ENCODE results near the gene SORCS3. TPM values are rescaled to one million over a fixed set of nuclear protein-coding genes. Genes with fewer than 3 reads are reported as not detected.

SORCS3 gene
- total and polyA plus RNA-seq, 2 of the 13 experiments (the other 11 are each of a cell fraction or from before 2014, with no cell fraction given): 0.07 TPM; not detected in 1

DNA sequence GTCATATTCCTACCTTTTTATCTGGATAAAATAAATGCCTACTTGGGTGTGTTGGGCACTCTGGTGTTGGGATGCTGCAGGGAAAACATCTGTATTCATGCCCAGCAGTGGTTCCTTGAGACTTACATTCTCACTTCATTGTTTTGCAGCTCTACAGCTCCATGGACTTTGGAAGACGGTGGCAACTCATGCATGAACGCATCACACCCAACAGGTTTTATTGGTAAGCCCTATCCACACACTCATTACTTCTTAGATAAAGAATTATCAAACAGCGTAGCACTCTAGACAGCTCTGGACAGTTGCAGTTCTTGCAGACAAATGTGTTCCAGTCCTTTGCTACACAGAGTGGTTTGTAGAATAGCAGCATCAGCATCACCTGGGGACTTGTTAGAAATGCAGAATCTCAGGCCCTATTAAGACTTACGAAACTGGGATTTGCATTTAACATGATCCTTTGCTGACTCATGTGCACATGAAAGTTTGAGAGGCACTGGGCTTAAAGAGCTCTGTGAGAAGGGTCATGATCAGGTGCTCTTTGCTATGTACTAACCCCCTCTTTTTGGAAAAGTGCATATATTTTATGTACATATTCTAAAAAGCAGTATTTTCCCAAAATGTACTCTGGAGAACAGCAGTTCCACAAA, 401.9 kb downstream of the SORCS3 start (continued):
- no peak for TF ChIP-seq AHR (CRISPR knock-in tag; IDR thresholded peaks at IDR 0.05)

- ChIA-PET CTCF (ENCODE audit: low intra/inter-chr PET ratio, low total read pairs) (no interaction called here), POLR2A (no interaction called here)
- DNase-seq (ENCODE audit: low spot score): no peak
- H3K27me3 ChIP-seq (ENCODE audit: control insufficient read depth in 1 of 2, insufficient read depth in 2 of 2, low read length in 2 of 2): no peaks in the 10 kb centered on the region
- no peak for ATAC-seq
- H3K9ac ChIP-seq (ENCODE audit: insufficient read depth, low read depth, low read length): no peak overlapping the region
- no peak for FAIRE-seq
- 3% methylated on average over 3 of the region's 3 CpGs for WGBS (ENCODE audit: low lambda C conversion rate)
- H3K36me3 ChIP-seq (replicated peaks in 1 of 2; ENCODE audit: control insufficient read depth in 1 of 2, insufficient read depth in 2 of 2, low read length in 2 of 2): no peaks in the 10 kb centered on the region
- no TSS peak for BruUV-seq (replicated peaks)
- H3K4me1 ChIP-seq (ENCODE audit: insufficient read depth, low read length): no peaks in the 10 kb centered on the region
- H4K20me1 ChIP-seq (ENCODE audit: insufficient read depth, low read length): no peaks in the 10 kb centered on the region
- no peaks in the 10 kb centered on the region for H3K79me2 ChIP-seq (ENCODE audit: insufficient read depth, low read length)
- no peak overlapping the region for H2AFZ ChIP-seq (ENCODE audit: low read length)
- no peak overlapping the region for H3K4me3 ChIP-seq (replicated peaks in 1 of 3; ENCODE audit: insufficient read depth in 1 of 3, low read depth in 2 of 3, low read length in 3 of 3)
- H3K4me2 ChIP-seq (ENCODE audit: low read depth, low read length): no peak overlapping the region
- intact Hi-C loops (cut with micrococcal nuclease; ENCODE audit: unreplicated experiment): no loop called here
- H3K27ac ChIP-seq (ENCODE audit: extremely low read length, insufficient read depth, low read length): no peak overlapping the region
- no peaks in the 10 kb centered on the region for H3K9me3 ChIP-seq (ENCODE audit: low read length)
- in situ Hi-C loops (cut with HindIII; ENCODE audit: extremely low pct_ligation_motif_present, low pct_unique_long_range_greater_than_20kb): no loop called here
- no peak for TF ChIP-seq ZFP1 (CRISPR knock-in tag; IDR thresholded peaks at IDR 0.05)
- TF ChIP-seq ZNF549 (CRISPR knock-in tag; IDR thresholded peaks at IDR 0.05): no peak
- TF ChIP-seq, protein P1, sequence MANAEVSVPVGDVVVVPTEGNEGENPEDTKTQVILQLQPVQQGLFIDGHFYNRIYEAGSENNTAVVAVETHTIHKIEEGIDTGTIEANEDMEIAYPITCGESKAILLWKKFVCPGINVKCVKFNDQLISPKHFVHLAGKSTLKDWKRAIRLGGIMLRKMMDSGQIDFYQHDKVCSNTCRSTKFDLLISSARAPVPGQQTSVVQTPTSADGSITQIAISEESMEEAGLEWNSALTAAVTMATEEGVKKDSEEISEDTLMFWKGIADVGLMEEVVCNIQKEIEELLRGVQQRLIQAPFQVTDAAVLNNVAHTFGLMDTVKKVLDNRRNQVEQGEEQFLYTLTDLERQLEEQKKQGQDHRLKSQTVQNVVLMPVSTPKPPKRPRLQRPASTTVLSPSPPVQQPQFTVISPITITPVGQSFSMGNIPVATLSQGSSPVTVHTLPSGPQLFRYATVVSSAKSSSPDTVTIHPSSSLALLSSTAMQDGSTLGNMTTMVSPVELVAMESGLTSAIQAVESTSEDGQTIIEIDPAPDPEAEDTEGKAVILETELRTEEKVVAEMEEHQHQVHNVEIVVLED (CRISPR knock-in tag; IDR thresholded peaks at IDR 0.05; ENCODE audit: borderline replicate concordance): no peak
- TF ChIP-seq ZNF569 (CRISPR knock-in tag; IDR thresholded peaks at IDR 0.05; ENCODE audit: borderline replicate concordance): no peak
- TF ChIP-seq, protein P2, sequence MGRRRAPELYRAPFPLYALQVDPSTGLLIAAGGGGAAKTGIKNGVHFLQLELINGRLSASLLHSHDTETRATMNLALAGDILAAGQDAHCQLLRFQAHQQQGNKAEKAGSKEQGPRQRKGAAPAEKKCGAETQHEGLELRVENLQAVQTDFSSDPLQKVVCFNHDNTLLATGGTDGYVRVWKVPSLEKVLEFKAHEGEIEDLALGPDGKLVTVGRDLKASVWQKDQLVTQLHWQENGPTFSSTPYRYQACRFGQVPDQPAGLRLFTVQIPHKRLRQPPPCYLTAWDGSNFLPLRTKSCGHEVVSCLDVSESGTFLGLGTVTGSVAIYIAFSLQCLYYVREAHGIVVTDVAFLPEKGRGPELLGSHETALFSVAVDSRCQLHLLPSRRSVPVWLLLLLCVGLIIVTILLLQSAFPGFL (CRISPR knock-in tag; IDR thresholded peaks at IDR 0.05): no peak
- TF ChIP-seq, protein P3, sequence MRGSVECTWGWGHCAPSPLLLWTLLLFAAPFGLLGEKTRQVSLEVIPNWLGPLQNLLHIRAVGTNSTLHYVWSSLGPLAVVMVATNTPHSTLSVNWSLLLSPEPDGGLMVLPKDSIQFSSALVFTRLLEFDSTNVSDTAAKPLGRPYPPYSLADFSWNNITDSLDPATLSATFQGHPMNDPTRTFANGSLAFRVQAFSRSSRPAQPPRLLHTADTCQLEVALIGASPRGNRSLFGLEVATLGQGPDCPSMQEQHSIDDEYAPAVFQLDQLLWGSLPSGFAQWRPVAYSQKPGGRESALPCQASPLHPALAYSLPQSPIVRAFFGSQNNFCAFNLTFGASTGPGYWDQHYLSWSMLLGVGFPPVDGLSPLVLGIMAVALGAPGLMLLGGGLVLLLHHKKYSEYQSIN (CRISPR knock-in tag; IDR thresholded peaks at IDR 0.05; ENCODE audit: borderline replicate concordance): no peak
- TF ChIP-seq, protein P4, sequence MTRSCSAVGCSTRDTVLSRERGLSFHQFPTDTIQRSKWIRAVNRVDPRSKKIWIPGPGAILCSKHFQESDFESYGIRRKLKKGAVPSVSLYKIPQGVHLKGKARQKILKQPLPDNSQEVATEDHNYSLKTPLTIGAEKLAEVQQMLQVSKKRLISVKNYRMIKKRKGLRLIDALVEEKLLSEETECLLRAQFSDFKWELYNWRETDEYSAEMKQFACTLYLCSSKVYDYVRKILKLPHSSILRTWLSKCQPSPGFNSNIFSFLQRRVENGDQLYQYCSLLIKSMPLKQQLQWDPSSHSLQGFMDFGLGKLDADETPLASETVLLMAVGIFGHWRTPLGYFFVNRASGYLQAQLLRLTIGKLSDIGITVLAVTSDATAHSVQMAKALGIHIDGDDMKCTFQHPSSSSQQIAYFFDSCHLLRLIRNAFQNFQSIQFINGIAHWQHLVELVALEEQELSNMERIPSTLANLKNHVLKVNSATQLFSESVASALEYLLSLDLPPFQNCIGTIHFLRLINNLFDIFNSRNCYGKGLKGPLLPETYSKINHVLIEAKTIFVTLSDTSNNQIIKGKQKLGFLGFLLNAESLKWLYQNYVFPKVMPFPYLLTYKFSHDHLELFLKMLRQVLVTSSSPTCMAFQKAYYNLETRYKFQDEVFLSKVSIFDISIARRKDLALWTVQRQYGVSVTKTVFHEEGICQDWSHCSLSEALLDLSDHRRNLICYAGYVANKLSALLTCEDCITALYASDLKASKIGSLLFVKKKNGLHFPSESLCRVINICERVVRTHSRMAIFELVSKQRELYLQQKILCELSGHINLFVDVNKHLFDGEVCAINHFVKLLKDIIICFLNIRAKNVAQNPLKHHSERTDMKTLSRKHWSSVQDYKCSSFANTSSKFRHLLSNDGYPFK (CRISPR knock-in tag; IDR thresholded peaks at IDR 0.05; ENCODE audit: borderline replicate concordance): no peak
- no peak for TF ChIP-seq ZNF205 (CRISPR knock-in tag; IDR thresholded peaks at IDR 0.05)
- no peak for TF ChIP-seq RNF219 (CRISPR knock-in tag; IDR thresholded peaks at IDR 0.05)
- no peak for TF ChIP-seq ZNF329 (CRISPR knock-in tag; IDR thresholded peaks at IDR 0.05; ENCODE audit: low read depth)
- TF ChIP-seq SNRNP70 (IDR thresholded peaks at IDR 0.05; ENCODE audit: low read depth, low read length): no peak
Observed at GRCh38 chr10:105044902-105045301, 403.8 kb downstream of the SORCS3 start.

Measured in HepG2 (cell line).